Testis (tissue), 3 donors: ENCODE measurements around the gene SART3. TPM values are rescaled to one million over a fixed set of nuclear protein-coding genes. Genes with fewer than 3 reads are reported as not detected.

ENCODE experiments used
- DNase-seq: peaks from one replicate; pipeline ENCODE4 v3.0.0-alpha.2; 2019
- H3K27ac ChIP-seq, 2 donors: fragments of 200-600 bp; sonication (generic); one replicate each; pipeline ENCODE4 v1.5.1; 2019
- H3K27me3 ChIP-seq: fragments of 200-600 bp; sonication (generic); one replicate; pipeline ENCODE4 v1.5.1; 2019
- H3K36me3 ChIP-seq: fragments of 200-600 bp; sonication (generic); one replicate; pipeline ENCODE4 v1.5.1; 2017; ENCODE audit warnings: low read depth; ENCODE audit errors: missing control alignments
- H3K4me1 ChIP-seq: fragments of 200-600 bp; sonication (generic); one replicate; pipeline ENCODE4 v1.5.1; 2019
- H3K4me3 ChIP-seq, 2 donors: fragments of 200-600 bp; sonication (generic); one replicate each; pipeline ENCODE4 v1.5.1; 2017 to 2019
- H3K9me3 ChIP-seq: fragments of 200-600 bp; sonication (generic); one replicate; pipeline ENCODE4 v1.5.1; 2017
- CTCF ChIP-seq, 3 experiments: fragments of 450-650 bp in 2 of 3; fragments of 200-600 bp in 1 of 3; sonication (generic) in 1 of 3; IDR thresholded peaks; one replicate each; pipeline ENCODE4 v1.5.1; 2016 to 2019; ENCODE audit warnings: antibody characterized with exemption in 3 of 3, mild to moderate bottlenecking in 2 of 3, moderate library complexity in 1 of 3
- POLR2A ChIP-seq: fragments of 450-650 bp; IDR thresholded peaks from one replicate; pipeline ENCODE4 v1.6.1; 2017; ENCODE audit warnings: antibody characterized with exemption, mild to moderate bottlenecking, moderate library complexity
- WGBS, 2 donors: methylation state at CpG; one replicate each; pipeline ENCODE4 v1.1.5; 2018; 5-methylcytosine and 5-hydroxymethylcytosine counted together
- intact Hi-C: fragments of 100-400 bp; cut with DNase I; formaldehyde crosslinking; loops from one replicate; pipeline ENCODE4 v1.15.1; 2023; ENCODE audit warnings: low total_unique reads
- polyA plus RNA-seq: library from polyadenylated mRNA; stranded (reverse); fragments of 350-450 nt; fragmentation: Illumina TruSeq; extraction: RNeasy Lipid Tissue Mini Kit (QIAGEN cat#74804); gene quantifications from one replicate; pipeline ENCODE4 v1.2.3, GENCODE V29; 2014; ENCODE audit warnings: low read depth, low replicate concordance; ENCODE audit not compliant: insufficient read depth
- total RNA-seq, 2 donors: library from RNA; depleted of rRNA; stranded (reverse); fragments of >200 nt; gene quantifications; one replicate each; pipeline ENCODE4 v1.2.3, GENCODE V29; 2016

Gene SART3
- total and polyA plus RNA-seq, 3 donors from 2014 or later, result 48.6 to 116 (median 115) TPM

GRCh38 chr12:108604208-108604941 lies 43.4 kb upstream of the SART3 start:
- Histone ChIP-seq H3K9me3 (no peaks in the 10 kb centered on the region), H3K4me3 (no peak overlapping the region), H3K36me3 (no peaks in the 10 kb centered on the region), H3K27ac (no peak overlapping the region), H3K27me3 (no peaks in the 10 kb centered on the region), H3K4me1 (peaks cover under 1% of the 10 kb centered on the region)
- TF ChIP-seq POLR2A (no peak), CTCF (IDR thresholded peaks at IDR 0.05) (no peak)
- intact Hi-C loops, result no loop called here
- no peak for DNase-seq
- WGBS, 2 donors, result 58 to 59% methylated on average over 14 of the region's 14 CpGs

- H3K36me3 ChIP-seq, result no peaks in the 10 kb centered on the region
- no peaks in the 10 kb centered on the region for H3K9me3 ChIP-seq
- no peak overlapping the region for H3K27ac ChIP-seq
- H3K4me3 ChIP-seq, result no peak overlapping the region
- H3K4me1 ChIP-seq, result no peaks in the 10 kb centered on the region
- 94% methylated on average over 3 to 4 of the region's 4 CpGs for WGBS, 2 donors
- no peaks in the 10 kb centered on the region for H3K27me3 ChIP-seq
- DNase-seq, result no peak
- TF ChIP-seq CTCF (IDR thresholded peaks at IDR 0.05) (no peak), POLR2A (no peak)
- intact Hi-C loops, result no loop called here
Measured at GRCh38 chr12:108603743-108604142, 42.8 kb upstream of the SART3 start.

- WGBS, 2 donors, result 90 to 100% methylated on average over 1 to 15 of the region's 15 CpGs
- TF ChIP-seq CTCF (IDR thresholded peaks at IDR 0.05) (no peak), POLR2A (no peak)
- no peak for DNase-seq
Measured at GRCh38 chr12:108602976-108603704, 42.2 kb upstream of the SART3 start.

GRCh38 chr12:108602209-108602705 lies 41.3 kb upstream of the SART3 start:
- H3K27ac ChIP-seq, result no peak overlapping the region
- WGBS, 2 donors, result 94 to 95% methylated on average over 9 of the region's 9 CpGs
- no peak for DNase-seq
- H3K36me3 ChIP-seq, result no peaks in the 10 kb centered on the region
- TF ChIP-seq CTCF (IDR thresholded peaks at IDR 0.05) (no peak), POLR2A (no peak)
- H3K27me3 ChIP-seq, result no peaks in the 10 kb centered on the region
- H3K9me3 ChIP-seq, result no peaks in the 10 kb centered on the region
- no peaks in the 10 kb centered on the region for H3K4me1 ChIP-seq
- H3K4me3 ChIP-seq, result no peak overlapping the region
- intact Hi-C loops, result no loop called here

More at GRCh38 chr12:108602976-108603704, 42.2 kb upstream of the SART3 start:
- Histone ChIP-seq H3K27ac (no peak overlapping the region), H3K27me3 (no peaks in the 10 kb centered on the region), H3K9me3 (no peaks in the 10 kb centered on the region), H3K4me1 (no peaks in the 10 kb centered on the region), H3K4me3 (no peak overlapping the region), H3K36me3 (no peaks in the 10 kb centered on the region)
- intact Hi-C loops, result no loop called here
